OCI-LY3 (cell line): Measurements from ENCODE around the gene TK1.

ENCODE experiments used
- H2AFZ ChIP-seq: fragments of 200-600, 300-600 bp; shearing (Covaris generic); 2 replicates; pipeline ENCODE4 v1.6.0; 2014; ENCODE audit warnings: antibody characterized with exemption, low read depth, low read length
- H3K27ac ChIP-seq: fragments of 200-600, 300-600 bp; sonication (generic); 2 replicates; pipeline ENCODE4 v1.5.1; 2014; ENCODE audit warnings: mild to moderate bottlenecking, low read length, moderate library complexity, mixed read lengths
- H3K27me3 ChIP-seq: fragments of 200-600, 300-600 bp; sonication (generic); 2 replicates; pipeline ENCODE4 v1.6.1; 2014; ENCODE audit warnings: low read depth, low read length, mixed read lengths
- H3K36me3 ChIP-seq: fragments of 200-600, 300-600 bp; sonication (generic); replicated peaks from 2 replicates; pipeline ENCODE3; 2014; ENCODE audit warnings: low read depth, low read length, mixed read lengths
- H3K4me1 ChIP-seq: fragments of 300-600, 200-600 bp; sonication (generic); 2 replicates; pipeline ENCODE4 v1.6.1; 2014; ENCODE audit warnings: low read length, mixed read lengths
- H3K4me2 ChIP-seq: fragments of 200-600, 300-600 bp; sonication (generic); 2 replicates; pipeline ENCODE4 v1.6.1; 2014; ENCODE audit warnings: low read length, mixed read lengths
- H3K4me3 ChIP-seq: fragments of 300-600, 200-600 bp; sonication (generic); 2 replicates; pipeline ENCODE4 v1.5.1; 2014; ENCODE audit warnings: antibody characterized with exemption, mild to moderate bottlenecking, low read length, moderate library complexity
- H3K79me2 ChIP-seq: fragments of 300-600, 200-600 bp; shearing (Covaris generic); 2 replicates; pipeline ENCODE4 v1.6.1; 2014; ENCODE audit warnings: mild to moderate bottlenecking, low read length, mixed read lengths
- H3K9ac ChIP-seq: fragments of 300-600, 200-600 bp; shearing (Covaris generic); 2 replicates; pipeline ENCODE4 v1.6.0; 2014; ENCODE audit warnings: mild to moderate bottlenecking, low read length, moderate library complexity
- H3K9me3 ChIP-seq: fragments of 200-600, 300-600 bp; shearing (Covaris generic); 2 replicates; pipeline ENCODE4 v1.6.1; 2014; ENCODE audit warnings: low read length, mixed read lengths; ENCODE audit not compliant: insufficient read depth
- H4K20me1 ChIP-seq: fragments of 200-600, 300-600 bp; sonication (generic); 2 replicates; pipeline ENCODE4 v1.6.1; 2016; ENCODE audit warnings: low read length, mixed read lengths; ENCODE audit not compliant: insufficient read depth
- EZH2phosphoT487 ChIP-seq: fragments of 200-600 bp; shearing (Covaris generic); IDR thresholded peaks from 2 replicates; pipeline ENCODE4 v1.6.1; 2018; ENCODE audit warnings: antibody characterized with exemption, mixed run types, low read depth
- TF ChIP-seq, protein P1 (sequence below): fragments of 200-600, 300-600 bp; sonication (generic); IDR thresholded peaks from 2 replicates; pipeline ENCODE4 v1.5.1; 2014; ENCODE audit warnings: antibody characterized with exemption, low read length, low read depth

Gene TK1

DNA sequence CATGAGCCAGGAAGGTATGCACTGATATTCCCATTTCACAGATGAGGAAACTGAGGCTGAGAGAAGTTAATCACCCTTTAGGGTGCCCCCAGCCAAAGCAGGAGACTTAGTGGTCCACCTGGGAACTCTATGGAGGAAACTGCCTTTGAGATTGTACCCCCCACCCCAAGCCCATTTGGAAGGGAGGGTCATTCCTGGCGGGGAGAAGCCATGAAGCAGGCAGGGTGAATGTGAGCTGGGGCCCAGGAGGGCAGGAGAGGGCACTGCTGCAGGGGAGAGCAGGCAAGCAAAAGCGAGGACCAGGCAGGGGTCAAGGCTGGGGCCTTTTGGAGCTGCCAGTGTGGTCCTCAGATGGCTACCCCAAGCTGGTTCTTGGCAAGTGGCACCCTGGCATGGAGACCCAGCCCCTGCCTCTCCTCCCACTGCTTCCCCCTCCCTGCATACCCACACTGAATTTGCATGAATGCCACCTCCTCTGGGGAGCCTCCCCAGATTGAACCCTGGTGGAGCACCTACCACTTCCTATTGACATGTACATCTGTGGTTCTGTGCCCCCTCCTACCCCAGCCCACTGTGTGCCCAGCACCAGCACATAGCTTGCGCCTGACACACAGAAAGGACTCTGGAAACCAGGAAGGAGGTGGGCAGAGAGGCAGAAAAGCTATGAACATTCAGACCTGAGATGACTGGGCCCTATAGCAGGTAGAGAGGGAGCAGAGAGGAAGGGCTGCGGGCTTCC is 57.3 kb downstream of the TK1 start:
- Histone ChIP-seq H3K9me3 (no peaks in the 10 kb centered on the region), H3K27ac (peak overlapping the region; percentile 69), H4K20me1 (no peaks in the 10 kb centered on the region), H3K4me3 (peak overlapping the region; percentile 91), H3K27me3 (no peaks in the 10 kb centered on the region), H2AFZ (0 out of 2 replicates have a peak overlapping the region, but pooled peaks have one; percentile 49), H3K4me2 (peak overlapping the region; percentile 96), H3K4me1 (peaks cover 79% of the 10 kb centered on the region), H3K36me3 (peaks cover 7% of the 10 kb centered on the region), H3K79me2 (peaks cover 34% of the 10 kb centered on the region), H3K9ac (peak overlapping the region; percentile 86)
- no peak for TF ChIP-seq EZH2phosphoT487
- TF ChIP-seq, protein P1, sequence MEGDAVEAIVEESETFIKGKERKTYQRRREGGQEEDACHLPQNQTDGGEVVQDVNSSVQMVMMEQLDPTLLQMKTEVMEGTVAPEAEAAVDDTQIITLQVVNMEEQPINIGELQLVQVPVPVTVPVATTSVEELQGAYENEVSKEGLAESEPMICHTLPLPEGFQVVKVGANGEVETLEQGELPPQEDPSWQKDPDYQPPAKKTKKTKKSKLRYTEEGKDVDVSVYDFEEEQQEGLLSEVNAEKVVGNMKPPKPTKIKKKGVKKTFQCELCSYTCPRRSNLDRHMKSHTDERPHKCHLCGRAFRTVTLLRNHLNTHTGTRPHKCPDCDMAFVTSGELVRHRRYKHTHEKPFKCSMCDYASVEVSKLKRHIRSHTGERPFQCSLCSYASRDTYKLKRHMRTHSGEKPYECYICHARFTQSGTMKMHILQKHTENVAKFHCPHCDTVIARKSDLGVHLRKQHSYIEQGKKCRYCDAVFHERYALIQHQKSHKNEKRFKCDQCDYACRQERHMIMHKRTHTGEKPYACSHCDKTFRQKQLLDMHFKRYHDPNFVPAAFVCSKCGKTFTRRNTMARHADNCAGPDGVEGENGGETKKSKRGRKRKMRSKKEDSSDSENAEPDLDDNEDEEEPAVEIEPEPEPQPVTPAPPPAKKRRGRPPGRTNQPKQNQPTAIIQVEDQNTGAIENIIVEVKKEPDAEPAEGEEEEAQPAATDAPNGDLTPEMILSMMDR = no peak

DNA sequence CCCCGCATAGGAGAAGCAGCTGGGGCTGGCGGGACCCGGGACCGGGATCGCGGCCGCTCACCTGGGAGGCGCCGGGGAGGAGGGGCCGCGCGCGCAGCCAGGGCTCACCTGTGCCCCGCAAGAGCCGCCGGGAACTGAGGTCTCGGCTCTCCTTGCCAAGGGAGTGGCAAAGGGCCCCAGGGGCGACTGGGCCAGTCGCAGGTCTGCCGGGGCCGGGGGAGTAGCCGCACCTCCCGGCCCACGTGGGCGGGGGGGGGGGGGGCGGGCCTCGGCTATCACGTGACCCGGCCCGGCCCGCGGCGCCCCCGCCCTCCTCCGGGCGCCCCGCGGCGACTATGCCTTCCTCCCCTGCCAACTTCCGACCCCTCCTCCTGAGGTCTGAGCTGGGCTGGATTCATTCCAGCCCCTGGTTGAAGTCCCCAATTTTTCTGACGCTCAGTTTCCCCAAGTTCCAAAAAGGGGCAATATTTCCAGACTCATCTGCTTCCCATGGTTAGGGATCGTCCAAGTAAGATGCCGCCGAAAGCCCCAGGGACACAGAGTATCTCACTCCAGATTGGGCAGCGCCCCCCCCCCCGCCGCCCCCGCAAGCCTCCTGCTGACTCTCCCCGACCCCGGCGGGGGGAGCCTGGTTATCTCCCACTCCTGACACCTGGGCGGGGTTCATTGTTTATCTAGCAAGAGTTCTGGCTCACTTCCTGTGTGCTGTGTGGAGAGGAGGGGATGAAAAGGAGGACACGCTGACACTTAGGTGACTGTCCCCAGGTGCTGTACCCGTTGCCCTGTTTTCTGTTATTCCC is 58.1 kb downstream of the TK1 start, which contains the start of gene TMC6:
TSS of gene TMC6 (minus strand) at position 205 of the 800 bp plus-strand sequence. CDS start 1,923 bp downstream, outside the sequence.
- Histone ChIP-seq H3K36me3 (peaks cover 10% of the 10 kb centered on the region), H3K9me3 (no peaks in the 10 kb centered on the region), H3K27ac (peak within 1 kb of the TSS; percentile 77), H3K9ac (peak within 1 kb of the TSS; percentile 98), H3K4me2 (peak within 1 kb of the TSS; percentile 96), H3K79me2 (peaks cover 34% of the 10 kb centered on the region), H2AFZ (0 out of 2 replicates have a peak within 1 kb of the TSS, but pooled peaks have one; percentile 49), H3K4me1 (peaks cover 79% of the 10 kb centered on the region), H3K27me3 (no peaks in the 10 kb centered on the region), H4K20me1 (no peaks in the 10 kb centered on the region), H3K4me3 (peak within 1 kb of the TSS; percentile 91)
- no peak for TF ChIP-seq EZH2phosphoT487

DNA sequence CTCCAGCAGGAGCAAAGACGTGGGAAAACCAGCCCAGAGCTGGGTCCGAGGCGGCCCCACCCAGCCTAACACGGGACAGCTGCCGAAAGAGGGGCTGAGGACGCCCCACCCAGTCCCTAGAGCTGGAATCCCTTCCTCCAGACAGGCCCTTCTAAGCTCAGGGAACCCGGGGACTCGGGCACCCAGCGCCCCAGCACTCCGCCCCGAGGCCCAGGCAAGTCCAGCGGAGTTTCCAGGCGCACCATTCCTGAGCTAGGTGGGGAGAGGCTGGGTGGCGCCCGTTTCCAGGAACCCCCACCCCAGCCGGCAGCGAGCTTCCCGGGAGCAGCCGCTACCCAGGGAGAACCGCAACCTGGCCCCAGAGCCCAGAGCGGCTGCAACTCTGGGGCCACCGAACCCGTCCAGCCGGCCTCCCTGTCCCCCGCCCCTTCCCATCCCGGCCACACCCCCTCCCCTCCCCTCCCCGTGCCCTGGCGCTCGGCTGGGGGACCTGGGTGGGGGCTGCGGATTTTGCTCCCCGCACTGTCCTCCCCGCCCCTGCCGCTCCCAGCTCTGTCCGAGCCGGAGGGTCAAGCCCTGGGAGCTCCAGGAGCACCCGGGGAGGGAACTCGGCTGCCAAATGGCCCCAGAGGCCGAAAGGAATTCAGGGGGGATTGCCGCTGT is 58.8 kb downstream of the TK1 start:
- Histone ChIP-seq H3K4me1 (peaks cover 74% of the 10 kb centered on the region), H3K27ac (peak overlapping the region; percentile 77), H3K36me3 (peaks cover 16% of the 10 kb centered on the region), H3K79me2 (peaks cover 36% of the 10 kb centered on the region), H2AFZ (no peak overlapping the region), H3K4me3 (peak overlapping the region; percentile 91), H3K27me3 (no peaks in the 10 kb centered on the region), H3K9me3 (no peaks in the 10 kb centered on the region), H3K9ac (peak overlapping the region; percentile 98), H3K4me2 (peak overlapping the region; percentile 96), H4K20me1 (peaks cover 2% of the 10 kb centered on the region; the same call in 1 of the 2 replicates)
- TF ChIP-seq EZH2phosphoT487 = no peak
- TF ChIP-seq, protein P1 = no peak

DNA sequence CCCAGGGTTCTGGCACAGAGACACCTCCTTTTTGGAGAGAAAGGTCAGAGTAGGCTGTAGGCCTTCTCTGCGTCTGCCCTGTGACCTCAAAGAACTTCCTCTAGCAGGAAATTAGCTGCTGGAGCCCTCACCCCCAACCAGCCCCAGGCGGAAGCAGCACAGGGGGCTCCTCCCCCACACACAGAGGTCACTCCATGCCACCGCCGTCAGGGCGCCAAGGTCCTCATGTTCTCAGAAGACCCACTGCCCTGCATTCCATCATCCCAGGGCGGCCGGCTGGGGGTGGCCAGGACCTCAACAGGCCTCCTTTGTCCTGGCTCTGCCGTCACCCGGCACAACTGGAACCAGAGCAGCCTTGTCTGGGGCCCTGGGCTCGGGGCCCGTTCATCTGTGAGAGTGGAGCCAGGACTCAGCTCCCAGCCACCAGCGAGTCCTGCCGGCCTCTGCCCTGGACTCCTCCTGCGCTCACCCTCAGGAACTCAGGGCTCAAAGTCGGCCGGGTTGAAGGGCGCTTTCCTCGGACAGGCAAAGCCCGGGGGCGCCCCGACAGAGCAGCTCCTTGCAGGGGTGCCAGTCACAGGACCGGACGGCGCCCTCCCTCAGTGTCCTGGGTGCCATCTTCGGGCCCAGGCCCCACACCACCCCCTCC is 59.5 kb downstream of the TK1 start:
- Histone ChIP-seq H3K36me3 (peaks cover 22% of the 10 kb centered on the region), H2AFZ (no peak overlapping the region), H3K4me1 (peaks cover 67% of the 10 kb centered on the region), H3K9ac (peak overlapping the region; percentile 98), H4K20me1 (peaks cover 7% of the 10 kb centered on the region), H3K9me3 (no peaks in the 10 kb centered on the region), H3K4me3 (peak overlapping the region; percentile 91), H3K27me3 (no peaks in the 10 kb centered on the region), H3K4me2 (peak overlapping the region; percentile 96), H3K27ac (peak overlapping the region; percentile 77), H3K79me2 (peaks cover 37% of the 10 kb centered on the region)
- no peak for TF ChIP-seq EZH2phosphoT487
- TF ChIP-seq, protein P1 = no peak
